GM10266 (cell line): ENCODE measurements around the gene KIN.

Experiments used
- DNase-seq: peaks from one replicate; pipeline ENCODE4 v3.0.0; 2012; ENCODE audit errors: extremely low spot score
- CTCF ChIP-seq: IDR thresholded peaks from 2 replicates; pipeline ENCODE4 v1.5.1; 2012; ENCODE audit warnings: mild to moderate bottlenecking, low read depth; ENCODE audit not compliant: control insufficient read depth, insufficient read depth; ENCODE audit errors: missing control alignments

The KIN gene

GRCh38 chr10:7707102-7707501, 80.7 kb downstream of the KIN start:
- TF ChIP-seq CTCF = no peak
- no peak for DNase-seq

- DNase-seq = no peak
- TF ChIP-seq CTCF = no peak
These were observed 81.2 kb downstream of the KIN start for GRCh38 chr10:7706534-7707073.

GRCh38 chr10:7705341-7705740, 82.5 kb downstream of the KIN start:
- DNase-seq = no peak
- no peak for TF ChIP-seq CTCF

- DNase-seq = no peak
- no peak for TF ChIP-seq CTCF
These were observed 83.4 kb downstream of the KIN start for GRCh38 chr10:7704071-7705016.

GRCh38 chr10:7703140-7703539, 84.7 kb downstream of the KIN start, which contains the start of gene ITIH2:
TSS of gene ITIH2 (plus strand) at chr10:7703316. CDS start at chr10:7703435, 119 bp downstream.
- TF ChIP-seq CTCF = no peak
- no peak for DNase-seq

GRCh38 chr10:7702288-7702812, 85.4 kb downstream of the KIN start:
- DNase-seq = no peak
- TF ChIP-seq CTCF = no peak
